HEK293T (cell line): ENCODE results near the gene ZNF813.
"Not testable (repeated sequence)": the region's sequence is repeated elsewhere in the genome, so short reads cannot be mapped to it uniquely, and the experiment has no call there.

Experiments used
- CTCF ChIA-PET: fragments of 350-600 bp; formaldehyde crosslinking; extraction: SDS; loops from one replicate; lab custom pipeline; 2021; ENCODE audit warnings: antibody characterized with exemption, inconsistent platforms; lab: Yijun Ruan, JAX
- POLR2A ChIA-PET: fragments of 350-600 bp; formaldehyde crosslinking; extraction: SDS; loops from one replicate; lab custom pipeline; 2020; ENCODE audit warnings: antibody characterized with exemption, inconsistent platforms; lab: Yijun Ruan, JAX
- DNase-seq: peaks from one replicate; pipeline ENCODE4 v3.0.0; 2012; ENCODE audit warnings: mixed read lengths; ENCODE audit errors: extremely low spot score
- ARNT ChIP-seq: fragments of 450-650 bp; IDR thresholded peaks from 2 replicates; pipeline ENCODE4 v1.6.1; 2017; ENCODE audit warnings: mild to moderate bottlenecking
- BHLHE40 ChIP-seq: fragments of 450-650 bp; IDR thresholded peaks from 2 replicates; pipeline ENCODE4 v1.6.1; 2016; ENCODE audit warnings: mild to moderate bottlenecking, moderate library complexity, borderline replicate concordance
- CTBP1 ChIP-seq: fragments of 450-650 bp; IDR thresholded peaks from 2 replicates; pipeline ENCODE4 v1.6.1; 2016; ENCODE audit warnings: borderline replicate concordance
- ELF4 ChIP-seq: fragments of 450-650 bp; IDR thresholded peaks from 2 replicates; pipeline ENCODE4 v1.6.1; 2017; ENCODE audit warnings: antibody characterized with exemption
- FOXA1 ChIP-seq: fragments of 450-650 bp; IDR thresholded peaks from 2 replicates; pipeline ENCODE4 v1.6.1; 2016; ENCODE audit warnings: mild to moderate bottlenecking
- FOXK2 ChIP-seq: fragments of 450-650 bp; IDR thresholded peaks from 2 replicates; pipeline ENCODE4 v1.6.1; 2016; ENCODE audit warnings: mild to moderate bottlenecking
- FOXM1 ChIP-seq: fragments of 450-650 bp; IDR thresholded peaks from 2 replicates; pipeline ENCODE4 v1.6.1; 2017; ENCODE audit warnings: mild to moderate bottlenecking, borderline replicate concordance
- HDGF ChIP-seq: fragments of 450-650 bp; IDR thresholded peaks from 2 replicates; pipeline ENCODE4 v1.6.1; 2017; ENCODE audit warnings: antibody characterized with exemption, borderline replicate concordance
- L3MBTL2 ChIP-seq: fragments of 450-650 bp; conservative IDR thresholded peaks from 2 replicates; pipeline ENCODE4 v1.6.1; 2016; ENCODE audit warnings: mild to moderate bottlenecking
- LEF1 ChIP-seq: fragments of 450-650 bp; IDR thresholded peaks from 2 replicates; pipeline ENCODE4 v1.6.1; 2017; ENCODE audit warnings: mild to moderate bottlenecking, borderline replicate concordance
- NFRKB ChIP-seq: fragments of 450-650 bp; IDR thresholded peaks from 2 replicates; pipeline ENCODE4 v1.6.1; 2016; ENCODE audit warnings: mild to moderate bottlenecking, moderate library complexity
- SP1 ChIP-seq: fragments of 450-650 bp; IDR thresholded peaks from 2 replicates; pipeline ENCODE4 v1.6.1; 2017
- SUZ12 ChIP-seq: fragments of 450-650 bp; IDR thresholded peaks from 2 replicates; pipeline ENCODE4 v1.6.1; 2016; ENCODE audit warnings: mild to moderate bottlenecking
- TARDBP ChIP-seq: fragments of 450-650 bp; IDR thresholded peaks from 2 replicates; pipeline ENCODE4 v1.6.1; 2016
- ZNF384 ChIP-seq: fragments of 450-650 bp; IDR thresholded peaks from 2 replicates; pipeline ENCODE4 v1.6.1; 2016
- TF ChIP-seq, protein P1 (sequence below): fragments of 450-650 bp; IDR thresholded peaks from 2 replicates; pipeline ENCODE4 v1.6.1; 2016

The ZNF813 gene

DNA sequence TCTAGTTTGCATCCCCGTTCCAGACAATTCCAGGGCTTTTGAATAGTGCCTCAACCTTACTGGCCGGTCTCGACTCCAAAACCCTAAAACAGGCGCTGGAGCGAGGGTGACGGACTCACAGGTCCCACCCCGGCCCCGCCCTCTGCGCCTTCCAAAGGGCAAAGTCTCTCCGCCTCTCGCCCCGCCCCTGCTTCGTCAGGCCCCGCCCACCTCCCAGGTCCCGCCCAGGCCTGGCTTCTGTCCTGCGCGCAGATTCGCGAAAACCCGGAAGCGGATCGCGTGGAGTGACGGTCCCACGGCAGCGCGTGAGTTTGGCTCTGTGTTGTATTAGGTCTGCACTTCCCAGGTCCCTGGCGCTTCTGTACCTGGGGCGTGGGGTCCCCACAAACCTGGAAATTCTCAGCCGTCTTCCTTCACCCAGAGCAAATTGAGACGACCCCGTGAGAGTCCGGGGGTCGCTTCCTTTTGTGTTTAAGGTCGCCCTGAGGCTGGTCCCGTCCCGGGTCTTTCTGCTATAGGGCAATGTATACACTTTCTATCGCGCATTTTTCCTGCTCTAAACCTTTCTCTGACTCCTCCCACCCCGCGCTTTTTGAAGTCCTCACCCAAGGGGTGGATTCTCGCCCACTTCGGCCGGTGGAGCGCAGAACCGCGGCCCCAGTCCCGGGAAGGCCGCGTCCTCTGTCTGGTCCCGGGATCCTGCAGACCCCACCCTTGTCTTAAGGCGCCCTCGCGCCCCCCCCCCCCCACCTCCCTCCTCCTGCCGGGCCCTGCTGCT lies at the start of gene ZNF813:
Gene ZNF813 (plus strand): TSS at position 249 of the 778 bp plus-strand sequence. CDS start 16,090 bp downstream, outside the sequence.
- ChIA-PET CTCF (no interaction called here), POLR2A (no interaction called here)
- TF ChIP-seq, protein P1, sequence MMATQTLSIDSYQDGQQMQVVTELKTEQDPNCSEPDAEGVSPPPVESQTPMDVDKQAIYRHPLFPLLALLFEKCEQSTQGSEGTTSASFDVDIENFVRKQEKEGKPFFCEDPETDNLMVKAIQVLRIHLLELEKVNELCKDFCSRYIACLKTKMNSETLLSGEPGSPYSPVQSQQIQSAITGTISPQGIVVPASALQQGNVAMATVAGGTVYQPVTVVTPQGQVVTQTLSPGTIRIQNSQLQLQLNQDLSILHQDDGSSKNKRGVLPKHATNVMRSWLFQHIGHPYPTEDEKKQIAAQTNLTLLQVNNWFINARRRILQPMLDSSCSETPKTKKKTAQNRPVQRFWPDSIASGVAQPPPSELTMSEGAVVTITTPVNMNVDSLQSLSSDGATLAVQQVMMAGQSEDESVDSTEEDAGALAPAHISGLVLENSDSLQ = no peak
- TF ChIP-seq FOXM1 = no peak
- TF ChIP-seq TARDBP = no peak
- no peak for TF ChIP-seq FOXK2
- TF ChIP-seq NFRKB = no peak
- DNase-seq = peak; percentile 25

DNA sequence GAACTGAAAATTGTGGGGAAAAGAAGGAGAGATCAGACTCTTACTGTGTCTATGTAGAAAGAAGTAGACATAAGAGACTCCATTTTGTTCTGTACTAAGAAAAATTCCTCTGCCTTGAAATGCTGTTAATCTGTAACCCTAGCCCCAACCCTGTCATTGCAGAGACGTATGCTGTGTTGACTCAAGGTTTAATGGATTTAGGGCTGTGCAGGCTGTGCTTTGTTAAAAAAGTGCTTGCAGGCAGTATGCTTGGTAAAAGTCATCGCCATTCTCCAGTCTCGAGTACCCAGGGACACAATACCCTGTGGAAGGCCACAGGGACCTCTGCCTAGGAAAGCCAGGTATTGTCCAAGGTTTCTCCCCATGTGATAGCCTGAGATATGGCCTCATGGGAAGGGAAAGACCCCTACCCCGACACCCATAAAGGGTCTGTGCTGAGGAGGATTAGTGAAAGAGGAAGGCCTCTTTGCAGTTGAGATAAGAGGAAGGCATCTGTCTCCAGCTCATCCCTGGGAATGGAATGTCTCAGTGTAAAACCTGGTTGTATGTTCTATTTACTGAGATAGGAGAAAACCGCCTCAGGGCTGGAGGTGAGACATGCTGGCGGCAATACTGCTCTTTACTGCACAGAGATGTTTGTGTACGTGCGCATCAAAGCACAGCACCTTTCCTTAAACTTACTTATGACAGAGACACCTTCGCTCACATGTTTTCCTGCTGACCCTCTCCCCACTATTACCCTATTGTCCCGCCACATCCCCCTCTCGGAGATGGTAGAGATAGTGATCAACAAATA lies 46.8 kb upstream of the ZNF813 start:
- POLR2A ChIA-PET, CTCF ChIA-PET, DNase-seq: not testable (repeated sequence)

DNA sequence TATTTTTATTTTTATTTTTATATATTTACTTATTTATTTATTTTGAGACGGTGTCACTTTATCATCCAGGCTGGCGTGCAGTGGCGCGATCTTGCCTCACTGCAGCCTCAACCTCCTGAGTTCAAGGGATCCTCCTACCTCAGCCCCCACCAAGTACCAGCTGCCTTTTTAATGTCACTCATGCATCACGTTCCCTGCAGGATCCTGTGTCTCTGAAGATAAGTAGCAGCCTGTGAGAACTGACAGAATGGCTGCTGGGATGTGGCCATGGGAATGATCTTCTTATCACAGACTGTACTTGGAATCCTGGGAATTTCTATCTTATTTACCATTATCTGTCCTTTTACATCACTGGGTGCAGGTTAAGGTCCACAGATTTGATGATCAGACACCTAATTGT lies 45.0 kb upstream of the ZNF813 start:
- CTCF ChIA-PET = no interaction called here
- TF ChIP-seq BHLHE40 (no peak), ARNT (no peak), FOXK2 (no peak), LEF1 (no peak), ELF4 (no peak), NFRKB (no peak), SUZ12 (no peak), L3MBTL2 (no peak), HDGF (no peak), FOXM1 (no peak), TARDBP (no peak), FOXA1 (no peak), ZNF384 (no peak), SP1 (no peak), CTBP1 (no peak)
- TF ChIP-seq, protein P1 = no peak
- POLR2A ChIA-PET = no interaction called here
- DNase-seq = no peak

DNA sequence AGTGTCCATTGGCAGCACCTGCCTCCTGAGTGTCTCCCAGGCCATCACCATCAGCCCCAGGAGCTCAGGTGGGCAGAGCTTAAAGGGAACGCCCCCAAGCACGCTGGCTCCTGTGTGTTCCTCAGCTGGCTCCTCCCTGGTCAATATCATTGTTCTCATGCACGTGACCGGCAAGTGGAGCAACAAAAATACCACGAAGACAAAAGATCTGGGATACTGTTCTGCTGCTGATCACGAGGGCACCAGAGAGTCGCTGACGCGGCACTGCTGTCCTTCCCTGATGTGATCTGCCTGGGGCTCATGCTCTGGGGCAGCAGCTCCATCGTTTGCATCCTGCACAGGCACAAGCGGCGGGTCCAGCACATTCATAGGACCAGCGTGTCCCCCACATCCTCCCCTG lies 44.5 kb upstream of the ZNF813 start:
- POLR2A ChIA-PET, DNase-seq, CTCF ChIA-PET: not testable (repeated sequence)

DNA sequence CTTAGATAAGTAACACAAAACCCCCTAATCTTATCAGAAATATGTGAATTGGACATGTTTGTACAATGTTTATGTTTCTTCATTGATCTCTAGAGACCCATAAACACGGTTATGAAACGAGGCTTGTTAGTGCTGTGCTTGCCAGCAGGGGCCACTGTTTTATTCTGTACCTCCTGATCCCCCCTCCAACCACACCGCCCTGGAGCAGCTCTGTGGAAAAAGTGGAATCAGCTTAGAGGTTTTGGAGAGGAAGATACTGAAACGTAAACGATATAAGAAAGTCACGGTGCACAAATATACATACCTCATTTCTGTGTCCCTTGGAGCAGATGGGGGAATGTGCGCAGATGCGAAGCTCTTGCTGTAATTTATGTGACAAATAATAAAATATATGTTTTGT lies 43.9 kb upstream of the ZNF813 start:
- POLR2A ChIA-PET, CTCF ChIA-PET, DNase-seq: not testable (repeated sequence)

DNA sequence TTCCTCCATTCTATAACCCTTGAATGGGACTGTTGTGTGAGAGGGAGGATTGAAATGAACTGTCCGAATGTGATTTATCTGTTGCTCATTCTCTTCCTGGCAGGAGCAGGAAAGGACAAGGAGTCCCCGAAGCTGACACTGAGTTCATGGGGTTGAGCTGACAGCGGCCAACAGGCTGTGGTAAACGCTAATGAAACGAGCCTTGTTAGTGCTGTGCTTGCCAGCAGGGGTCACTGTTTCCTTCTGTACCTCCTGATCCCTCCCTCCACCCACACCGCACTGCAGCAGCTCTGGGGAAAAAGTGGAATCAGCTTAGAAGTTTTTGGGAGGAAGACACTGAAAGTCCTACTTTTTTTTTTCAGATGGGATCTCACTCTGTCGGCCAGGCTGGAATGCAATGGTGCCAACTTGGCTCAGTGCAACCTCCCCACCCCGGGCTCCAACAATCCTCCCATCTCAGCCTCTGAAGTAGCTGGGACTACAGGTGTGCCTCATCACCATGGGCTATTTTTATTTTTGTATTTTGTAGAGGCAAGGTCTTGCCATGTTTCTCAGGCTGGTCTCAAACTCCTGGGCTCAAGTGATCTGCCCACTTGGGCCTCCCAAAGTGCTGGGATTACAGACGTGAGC lies 42.5 kb upstream of the ZNF813 start:
- TF ChIP-seq CTBP1 (no peak), FOXK2 (no peak), SP1 (no peak)
- TF ChIP-seq, protein P1 = no peak
- POLR2A ChIA-PET = no interaction called here
- DNase-seq = peak; percentile 40
- CTCF ChIA-PET = interaction anchor here (0.6 kb wide), 1 partner anchor 324 kb away, joined by 4 read pairs; no protein-coding TSS in a partner anchor

DNA sequence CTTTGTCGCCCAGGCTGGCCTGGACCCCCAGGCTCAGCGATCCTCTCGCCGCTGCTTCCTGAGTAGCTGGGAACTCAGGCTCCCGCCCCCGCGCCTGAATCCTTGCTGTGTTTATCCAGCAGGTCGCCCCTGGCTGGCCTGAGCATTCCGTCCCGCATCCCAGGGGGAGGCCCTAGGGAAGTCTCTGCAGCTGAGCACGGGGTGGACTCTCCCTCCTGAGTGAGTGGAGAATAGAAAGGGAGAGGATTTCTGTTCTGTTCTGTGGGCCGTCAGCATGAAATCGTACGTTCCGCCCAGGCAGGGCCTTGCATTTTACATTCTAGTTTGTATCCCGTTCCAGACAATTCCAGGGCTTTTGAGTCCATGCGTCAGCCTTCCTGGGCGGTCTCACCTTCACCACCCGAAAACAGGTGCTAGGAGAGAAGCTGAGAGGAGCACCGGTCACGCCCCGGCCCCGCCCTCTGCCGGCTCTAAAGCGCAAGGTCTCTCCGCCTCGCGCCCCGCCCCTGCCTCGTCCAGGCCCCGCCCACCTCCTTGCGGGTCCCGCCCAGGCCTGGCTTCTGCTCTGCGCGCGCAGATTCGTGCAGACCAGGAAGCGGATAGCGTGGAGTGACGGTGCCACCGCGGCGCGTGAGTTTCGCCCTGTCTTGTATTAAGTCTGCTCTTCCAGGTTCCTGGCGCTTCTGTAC lies 36.0 kb upstream of the ZNF813 start, which contains the start of gene ZNF761:
Gene ZNF761 (plus strand): TSS at position 586 of the 689 bp plus-strand sequence. CDS start 15,285 bp downstream, outside the sequence.
- ChIA-PET POLR2A (interaction anchor here (0.6 kb wide), 1 partner anchor 74 kb away, joined by 3 read pairs; no protein-coding TSS in a partner anchor), CTCF (no interaction called here)
- DNase-seq = peak; percentile 85
- TF ChIP-seq ELF4 = peak; percentile 46; the same call in 1 of the 2 replicates
- TF ChIP-seq, protein P1 = no peak
- TF ChIP-seq FOXM1 = no peak
